Activated CD8-positive, alpha-beta memory T cell treated with anti-CD3 and anti-CD28 coated beads for 24 hours (primary cell): ENCODE results near the gene SLC34A1.
"Not testable (repeated sequence)": the region's sequence is repeated elsewhere in the genome, so short reads cannot be mapped to it uniquely, and the experiment has no call there.

ENCODE experiments used
- DNase-seq: peaks from one replicate; pipeline ENCODE4 v3.0.0-alpha.2; 2020

SLC34A1 gene

GRCh38 chr5:177384134-177384533 is at the start of gene SLC34A1:
Gene SLC34A1 (plus strand): TSS chr5:177384434. CDS start chr5:177385742, 1,308 bp downstream.
- DNase-seq = no peak

GRCh38 chr5:177334781-177335700 is 49.2 kb upstream of the SLC34A1 start:
- no peak for DNase-seq

- DNase-seq = no peak
Observed at GRCh38 chr5:177335701-177336065, 48.6 kb upstream of the SLC34A1 start.

GRCh38 chr5:177336112-177336511 is 48.1 kb upstream of the SLC34A1 start:
- no peak for DNase-seq

- no peak for DNase-seq
Observed at GRCh38 chr5:177336603-177337494, 47.4 kb upstream of the SLC34A1 start.

- no peak for DNase-seq
Observed at GRCh38 chr5:177338251-177339106, 45.8 kb upstream of the SLC34A1 start.

GRCh38 chr5:177339107-177339638 is 45.1 kb upstream of the SLC34A1 start:
- DNase-seq = no peak

- DNase-seq = not testable (repeated sequence)
Observed at GRCh38 chr5:177343000-177343399, 41.2 kb upstream of the SLC34A1 start.

GRCh38 chr5:177343777-177344176 is 40.5 kb upstream of the SLC34A1 start:
- no peak for DNase-seq

- no peak for DNase-seq
Observed at GRCh38 chr5:177344891-177345290, 39.3 kb upstream of the SLC34A1 start.

- no peak for DNase-seq
Observed at GRCh38 chr5:177346820-177347219, 37.4 kb upstream of the SLC34A1 start.

GRCh38 chr5:177347699-177348098 is 36.5 kb upstream of the SLC34A1 start:
- DNase-seq = no peak

GRCh38 chr5:177349362-177349647 is 34.9 kb upstream of the SLC34A1 start:
- DNase-seq = no peak

- DNase-seq = no peak
Observed at GRCh38 chr5:177349762-177350161, 34.5 kb upstream of the SLC34A1 start.

- DNase-seq = no peak
Observed at GRCh38 chr5:177350776-177351391, 33.4 kb upstream of the SLC34A1 start.

- DNase-seq = peak; percentile 98
Observed at GRCh38 chr5:177351392-177352329, 32.6 kb upstream of the SLC34A1 start, which contains the start of gene LMAN2. Gene LMAN2 (minus strand): TSS chr5:177351668. CDS start chr5:177351647, 21 bp downstream.

- no peak for DNase-seq
Observed at GRCh38 chr5:177353093-177353492, 31.1 kb upstream of the SLC34A1 start.

GRCh38 chr5:177354256-177354655 is 30.0 kb upstream of the SLC34A1 start:
- no peak for DNase-seq

- DNase-seq = no peak
Observed at GRCh38 chr5:177354711-177355110, 29.5 kb upstream of the SLC34A1 start.

GRCh38 chr5:177355162-177355867 is 28.9 kb upstream of the SLC34A1 start:
- DNase-seq = no peak
